ENCODE results near the gene SMR3A.

Gene SMR3A

GRCh38 chr4:70364002-70364401 is 3.4 kb downstream of the SMR3A start (continued):
- TF ChIP-seq ZNF707 (tag by site-specific recombination; IDR thresholded peaks at IDR 0.05) = no peak

GRCh38 chr4:70365479-70365878 is 4.9 kb downstream of the SMR3A start:
- TF ChIP-seq ZNF473 (tag by site-specific recombination; IDR thresholded peaks at IDR 0.05) (no peak), ZNF416 (tag by site-specific recombination; IDR thresholded peaks at IDR 0.05) (no peak), ZNF24 (tag by site-specific recombination; IDR thresholded peaks at IDR 0.05) (no peak), ZFP37 (tag by site-specific recombination; IDR thresholded peaks at IDR 0.05) (no peak), ZNF221 (tag by site-specific recombination; IDR thresholded peaks at IDR 0.05; ENCODE audit: borderline replicate concordance) (no peak), ZNF350 (tag by site-specific recombination; IDR thresholded peaks at IDR 0.05) (no peak), ZNF214 (tag by site-specific recombination; IDR thresholded peaks at IDR 0.05; ENCODE audit: borderline replicate concordance) (no peak), GFI1B (tag by site-specific recombination; IDR thresholded peaks at IDR 0.05) (no peak), ZNF513 (tag by site-specific recombination; IDR thresholded peaks at IDR 0.05) (no peak), OSR2 (tag by site-specific recombination; IDR thresholded peaks at IDR 0.05) (no peak), ZNF140 (tag by site-specific recombination; IDR thresholded peaks at IDR 0.05) (no peak), ZNF16 (tag by site-specific recombination; IDR thresholded peaks at IDR 0.05; ENCODE audit: low read depth) (no peak), ZNF624 (tag by site-specific recombination; IDR thresholded peaks at IDR 0.05) (no peak), ZNF621 (tag by site-specific recombination; IDR thresholded peaks at IDR 0.05) (no peak)
- ChIA-PET CTCF (interaction anchor here (1.2 kb wide), 1 partner anchor 1047 kb away, joined by 5 read pairs; no protein-coding TSS in a partner anchor), POLR2A (no interaction called here)
- H3K36me3 ChIP-seq (ENCODE audit: control insufficient read depth in 2 of 2, insufficient read depth in 1 of 2, low read length in 2 of 2) = no peaks in the 10 kb centered on the region
- H3K9me3 ChIP-seq (ENCODE audit: control insufficient read depth, insufficient read depth, low read depth, low read length) = no peaks in the 10 kb centered on the region
- no peak overlapping the region for H3K27ac ChIP-seq (ENCODE audit: extremely low read depth, low read depth, low read length)
- H3K4me1 ChIP-seq (ENCODE audit: control insufficient read depth, insufficient read depth, low read length) = no peaks in the 10 kb centered on the region
- no peak overlapping the region for H3K4me3 ChIP-seq (ENCODE audit: low read depth, low read length)

- Histone ChIP-seq H3K9me3 (ENCODE audit: control insufficient read depth, insufficient read depth, low read depth, low read length) (no peaks in the 10 kb centered on the region), H3K36me3 (ENCODE audit: control insufficient read depth in 2 of 2, insufficient read depth in 1 of 2, low read length in 2 of 2) (no peaks in the 10 kb centered on the region), H3K4me1 (ENCODE audit: control insufficient read depth, insufficient read depth, low read length) (no peaks in the 10 kb centered on the region), H3K27ac (ENCODE audit: extremely low read depth, low read depth, low read length) (no peak overlapping the region), H3K4me3 (ENCODE audit: low read depth, low read length) (no peak overlapping the region)
- ChIA-PET CTCF (interaction anchor here (0.6 to 0.7 kb wide), 2 partner anchors 81 to 144 kb away, joined by 3 read pairs; no protein-coding TSS in a partner anchor), POLR2A (no interaction called here)
- no peak for TF ChIP-seq ZNF704 (tag by site-specific recombination; IDR thresholded peaks at IDR 0.05)
- TF ChIP-seq ZNF324 (tag by site-specific recombination; IDR thresholded peaks at IDR 0.05) = no peak
- TF ChIP-seq ZSCAN18 (tag by site-specific recombination; IDR thresholded peaks at IDR 0.05) = no peak
- no peak for TF ChIP-seq ZBTB7A (tag by site-specific recombination; IDR thresholded peaks at IDR 0.05; ENCODE audit: low read depth)
- no peak for TF ChIP-seq ZNF221 (tag by site-specific recombination; IDR thresholded peaks at IDR 0.05; ENCODE audit: borderline replicate concordance)
- no peak for TF ChIP-seq ZFP37 (tag by site-specific recombination; IDR thresholded peaks at IDR 0.05)
- TF ChIP-seq ZNF239 (tag by site-specific recombination; IDR thresholded peaks at IDR 0.05) = no peak
- TF ChIP-seq ZSCAN16 (tag by site-specific recombination; IDR thresholded peaks at IDR 0.05) = no peak
- no peak for TF ChIP-seq ZNF302 (tag by site-specific recombination; IDR thresholded peaks at IDR 0.05; ENCODE audit: low read depth)
- no peak for TF ChIP-seq GLIS2 (tag by site-specific recombination; IDR thresholded peaks at IDR 0.05)
- no peak for TF ChIP-seq ZNF488 (tag by site-specific recombination; IDR thresholded peaks at IDR 0.05)
- TF ChIP-seq BCL6B (tag by site-specific recombination; IDR thresholded peaks at IDR 0.05) = no peak
- no peak for TF ChIP-seq ZBTB6 (tag by site-specific recombination; IDR thresholded peaks at IDR 0.05)
- no peak for TF ChIP-seq ZXDB (tag by site-specific recombination; IDR thresholded peaks at IDR 0.05)
- no peak for TF ChIP-seq ZSCAN23 (tag by site-specific recombination; IDR thresholded peaks at IDR 0.05)
- TF ChIP-seq ZFP3 (tag by site-specific recombination; IDR thresholded peaks at IDR 0.05; ENCODE audit: low read depth) = no peak
These were observed 7.3 kb downstream of the SMR3A start for GRCh38 chr4:70367813-70368212.

Data from HEK293 (cell line).